HCT116 (cell line): ENCODE data around the gene LMBR1L. TPM values are rescaled to one million over a fixed set of nuclear protein-coding genes. Genes with fewer than 3 reads are reported as not detected.

Experiments used
- ATAC-seq: fragments of 200-7000 bp; cut with Tn5 transposase; 2 replicates; pipeline ENCODE4 v1.9.1; 2020; ENCODE audit warnings: mild to moderate bottlenecking, moderate library complexity
- BruUV-seq: library from RNA; stranded (reverse); fragments of 400-500 nt; replicated peaks from 2 replicates; lab custom pipeline; 2021; lab: Mats Ljungman, UMichigan
- CTCF ChIA-PET: fragments of 300-600 bp; sonication (Branson Sonifier 250); formaldehyde crosslinking; loops from one replicate; lab custom pipeline; 2021; ENCODE audit warnings: antibody characterized with exemption; lab: Charles Lee
- POLR2A ChIA-PET: fragments of 300-600, 350-600 bp; sonication (Branson Sonifier 250); formaldehyde crosslinking; loops from one replicate; lab custom pipeline; 2021; ENCODE audit warnings: antibody characterized with exemption; lab: Charles Lee
- RAD21 ChIA-PET, 2 experiments: fragments of 300-600 bp; sonication (Branson Sonifier 250); formaldehyde crosslinking; loops; one replicate each; lab custom pipeline; 2023; ENCODE audit warnings: low total read pairs in 2 of 2; ENCODE audit not compliant: uncharacterized antibody in 2 of 2, unreplicated experiment in 2 of 2, low non-redundant PET in 1 of 2; lab: Charles Lee
- DNase-seq: peaks from one replicate; pipeline ENCODE4 v3.0.0-alpha.2; 2010; ENCODE audit warnings: low read depth, low spot score
- H2AFZ ChIP-seq: fragments of 200-600 bp; shearing (Covaris generic), sonication (generic); 2 replicates; pipeline ENCODE4 v1.6.1; 2017; ENCODE audit warnings: low read depth, mixed run types, mixed read lengths, antibody characterized with exemption, low read length; ENCODE audit not compliant: poor library complexity, severe bottlenecking
- H3K27ac ChIP-seq: 2 replicates; pipeline ENCODE4 v1.5.1; 2012; ENCODE audit warnings: low read depth, low read length
- H3K27me3 ChIP-seq: fragments of 200-600 bp; sonication (generic); 2 replicates; pipeline ENCODE4 v1.6.1; 2016; ENCODE audit warnings: mixed run types, low read length, mixed read lengths; ENCODE audit not compliant: insufficient read depth
- H3K36me3 ChIP-seq, 2 experiments: fragments of 200-500 bp in 1 of 2; fragments of 200-600 bp in 1 of 2; sonication (Bioruptor generic) in 1 of 2; sonication (generic) in 1 of 2; 2 replicates each; pipeline versions ENCODE4 v1.5.1 to v1.6.1; 2014 to 2016; ENCODE audit warnings: low read length in 2 of 2, inconsistent platforms in 1 of 2, mixed read lengths in 1 of 2, mixed run types in 1 of 2; ENCODE audit not compliant: insufficient read depth in 2 of 2, control insufficient read depth in 1 of 2
- H3K4me1 ChIP-seq, 2 experiments: fragments of 200-600 bp in 1 of 2; sonication (generic) in 1 of 2; 2 replicates each; pipeline versions ENCODE4 v1.5.1 to v1.6.1; 2012 to 2017; ENCODE audit warnings: low read length in 2 of 2, inconsistent platforms in 1 of 2, mild to moderate bottlenecking in 1 of 2, mixed read lengths in 1 of 2, mixed run types in 1 of 2, moderate library complexity in 1 of 2; ENCODE audit not compliant: insufficient read depth in 2 of 2, control insufficient read depth in 1 of 2
- H3K4me2 ChIP-seq: fragments of 200-600 bp; sonication (generic); 2 replicates; pipeline ENCODE4 v1.6.1; 2017; ENCODE audit warnings: mixed run types, low read length, mixed read lengths
- H3K4me3 ChIP-seq, 2 experiments: fragments of 200-600 bp in 1 of 2; sonication (generic) in 1 of 2; replicated peaks in 1 of 2; 2 replicates each; pipeline ENCODE4 v1.5.1; 2011 to 2016; ENCODE audit warnings: low read length in 2 of 2, control low read depth in 1 of 2, low read depth in 1 of 2, mild to moderate bottlenecking in 1 of 2, mixed read lengths in 1 of 2, mixed run types in 1 of 2
- H3K79me2 ChIP-seq: fragments of 200-600 bp; sonication (generic); 2 replicates; pipeline ENCODE4 v1.6.1; 2017; ENCODE audit warnings: mild to moderate bottlenecking, mixed run types, low read length, moderate library complexity, mixed read lengths; ENCODE audit not compliant: insufficient read depth
- H3K9ac ChIP-seq: fragments of 200-600 bp; sonication (generic); 2 replicates; pipeline ENCODE4 v1.6.1; 2016; ENCODE audit warnings: low read length, mixed read lengths
- H3K9me2 ChIP-seq: fragments of 200-600 bp; sonication (generic), shearing (Covaris generic); 2 replicates; pipeline ENCODE4 v1.6.1; 2017; ENCODE audit warnings: mixed run types, mild to moderate bottlenecking, moderate library complexity; ENCODE audit not compliant: insufficient read depth
- H3K9me3 ChIP-seq, 2 experiments: fragments of 200-500 bp in 1 of 2; fragments of 200-600 bp in 1 of 2; sonication (Bioruptor generic) in 1 of 2; sonication (generic) in 1 of 2; 2 replicates each; pipeline ENCODE4 v1.6.1; 2014 to 2017; ENCODE audit warnings: low read length in 2 of 2, mixed read lengths in 2 of 2, inconsistent platforms in 1 of 2, low read depth in 1 of 2, mild to moderate bottlenecking in 1 of 2, mixed run types in 1 of 2, moderate library complexity in 1 of 2; ENCODE audit not compliant: control insufficient read depth in 1 of 2, insufficient read depth in 1 of 2
- H4K20me1 ChIP-seq: fragments of 200-600 bp; sonication (generic), shearing (Covaris generic); 2 replicates; pipeline ENCODE4 v1.6.1; 2017; ENCODE audit warnings: mixed run types, mild to moderate bottlenecking, moderate library complexity; ENCODE audit not compliant: insufficient read depth
- CEBPB ChIP-seq: IDR thresholded peaks from 2 replicates; pipeline ENCODE4 v1.6.1; 2012; ENCODE audit warnings: low read depth
- CTCF ChIP-seq, 3 experiments: fragments of 200-600 bp in 1 of 3; sonication (generic) in 1 of 3; IDR thresholded peaks in 2 of 3; conservative IDR thresholded peaks in 1 of 3; 2 replicates each; pipeline ENCODE4 v1.5.1; 2012 to 2017; ENCODE audit warnings: low read depth in 2 of 3, low read length in 2 of 3, antibody characterized with exemption in 1 of 3, borderline replicate concordance in 1 of 3, control low read depth in 1 of 3, mild to moderate bottlenecking in 1 of 3, mixed read lengths in 1 of 3, mixed run types in 1 of 3, moderate library complexity in 1 of 3; ENCODE audit not compliant: insufficient read depth in 1 of 3
- EZH2 ChIP-seq: fragments of 200-600 bp; sonication (generic); IDR thresholded peaks from 2 replicates; pipeline ENCODE4 v1.6.1; 2017; ENCODE audit warnings: antibody characterized with exemption, mixed run types
- EZH2phosphoT487 ChIP-seq: fragments of 200-600 bp; IDR thresholded peaks from 2 replicates; pipeline ENCODE4 v1.6.1; 2018; ENCODE audit warnings: antibody characterized with exemption, borderline replicate concordance
- RAD21 ChIP-seq: IDR thresholded peaks from 2 replicates; pipeline ENCODE4 v1.6.1; 2012; ENCODE audit warnings: low read depth, mild to moderate bottlenecking
- YY1 ChIP-seq: IDR thresholded peaks from 2 replicates; pipeline ENCODE4 v1.6.1; 2011; ENCODE audit warnings: low read length, low read depth, moderate library complexity, mild to moderate bottlenecking; ENCODE audit not compliant: insufficient replicate concordance; ENCODE audit errors: extremely low read depth
- intact Hi-C: fragments of 100-400 bp; cut with micrococcal nuclease; formaldehyde crosslinking; loops from 2 replicates; pipeline ENCODE4 v1.10.0; 2022
- total RNA-seq: library from RNA; stranded (reverse); gene quantifications from one replicate; pipeline ENCODE4 v1.2.1, GENCODE V29; 2021; ENCODE audit not compliant: unreplicated experiment
- TF ChIP-seq, protein P1 (sequence below): IDR thresholded peaks from 2 replicates; pipeline ENCODE4 v1.6.1; 2012; ENCODE audit warnings: low read depth

The LMBR1L gene
- total RNA-seq, 1 experiment from 2014 or later: 44.4 TPM

DNA sequence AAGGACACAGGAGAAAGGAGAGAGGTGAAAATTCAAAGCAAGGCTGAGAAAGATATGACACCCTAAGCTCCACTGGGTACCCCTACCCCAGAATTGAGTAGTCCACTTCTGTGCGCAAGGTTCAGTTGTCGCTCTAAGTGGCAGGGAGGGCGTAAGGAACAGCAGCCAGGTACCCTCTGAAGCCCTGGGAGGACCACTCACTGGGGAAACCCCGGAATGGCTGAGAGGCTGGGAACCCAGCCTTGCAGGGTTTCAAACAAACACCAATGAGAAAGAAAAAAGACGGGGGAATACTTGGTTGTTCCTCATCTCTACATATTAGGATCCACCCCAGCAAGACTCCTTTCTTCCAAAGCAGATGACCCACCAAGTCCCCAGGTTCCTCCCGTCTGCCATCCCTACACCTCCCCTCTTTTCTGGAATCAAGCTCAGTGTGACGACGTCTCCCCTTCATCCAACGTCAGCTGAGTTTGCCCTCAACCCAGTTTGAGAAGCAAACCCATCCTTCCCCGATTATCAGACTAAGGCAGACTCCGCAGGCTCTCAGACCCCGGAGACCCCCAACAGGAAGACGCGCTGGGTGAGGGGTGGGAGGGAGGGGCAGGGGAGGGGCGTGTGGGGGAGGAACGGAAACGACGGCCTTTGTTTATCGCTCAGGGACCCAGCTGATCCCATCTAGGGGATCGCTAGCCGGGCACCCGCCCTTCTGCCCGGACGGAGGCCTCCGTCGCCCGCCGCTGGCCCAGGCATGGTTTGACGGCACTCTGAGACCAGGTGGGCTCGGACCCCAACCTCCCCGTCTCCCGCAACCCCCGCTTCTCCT lies 795 bp downstream of the LMBR1L start (continued):
- TF ChIP-seq CTCF (IDR thresholded peaks at IDR 0.05 in 2 of 3, conservative IDR thresholded peaks at IDR 0.05 in 1 of 3; ENCODE audit: borderline replicate concordance in 1 of 3, insufficient read depth in 1 of 3, low read depth in 2 of 3, low read length in 2 of 3) (no peak), RAD21 (no peak)

- DNase-seq (no peak), ATAC-seq (no peak)
- RAD21 ChIA-PET: no interaction called here
- H3K27ac ChIP-seq: no peak overlapping the region; the same call in 1 of the 2 replicates
- no peaks in the 10 kb centered on the region for H3K9me2 ChIP-seq
- H3K36me3 ChIP-seq: no peaks in the 10 kb centered on the region; a peak in 1 of 4 replicates
- no peaks in the 10 kb centered on the region for H3K27me3 ChIP-seq
- no peak overlapping the region for H2AFZ ChIP-seq
- no TSS peak for BruUV-seq
- H4K20me1 ChIP-seq: no peaks in the 10 kb centered on the region
- no peak overlapping the region for H3K9ac ChIP-seq
- no peaks in the 10 kb centered on the region for H3K9me3 ChIP-seq
- CTCF ChIA-PET: interaction anchor here (1.6 to 4.6 kb wide), 4 partner anchors 11 to 39 kb away, joined by 7 to 27 read pairs (median 13); partner anchors contain the start of gene RHEBL1
- POLR2A ChIA-PET: interaction anchor here (0.6 to 3.5 kb wide), 4 partner anchors 11 to 157 kb away, joined by 3 to 30 read pairs (median 4); partner anchors contain the start of genes RHEBL1 and TUBA1B
- H3K79me2 ChIP-seq: peaks cover 4% of the 10 kb centered on the region
- H3K4me1 ChIP-seq: peaks cover 6 to 29% of the 10 kb centered on the region in 2 experiments; a peak in 3 of 4 replicates
- peak overlapping the region; percentile 93 for H3K4me2 ChIP-seq
- intact Hi-C loops: no loop called here
- no peak for TF ChIP-seq EZH2
- no peak for TF ChIP-seq EZH2phosphoT487
- TF ChIP-seq, protein P1, sequence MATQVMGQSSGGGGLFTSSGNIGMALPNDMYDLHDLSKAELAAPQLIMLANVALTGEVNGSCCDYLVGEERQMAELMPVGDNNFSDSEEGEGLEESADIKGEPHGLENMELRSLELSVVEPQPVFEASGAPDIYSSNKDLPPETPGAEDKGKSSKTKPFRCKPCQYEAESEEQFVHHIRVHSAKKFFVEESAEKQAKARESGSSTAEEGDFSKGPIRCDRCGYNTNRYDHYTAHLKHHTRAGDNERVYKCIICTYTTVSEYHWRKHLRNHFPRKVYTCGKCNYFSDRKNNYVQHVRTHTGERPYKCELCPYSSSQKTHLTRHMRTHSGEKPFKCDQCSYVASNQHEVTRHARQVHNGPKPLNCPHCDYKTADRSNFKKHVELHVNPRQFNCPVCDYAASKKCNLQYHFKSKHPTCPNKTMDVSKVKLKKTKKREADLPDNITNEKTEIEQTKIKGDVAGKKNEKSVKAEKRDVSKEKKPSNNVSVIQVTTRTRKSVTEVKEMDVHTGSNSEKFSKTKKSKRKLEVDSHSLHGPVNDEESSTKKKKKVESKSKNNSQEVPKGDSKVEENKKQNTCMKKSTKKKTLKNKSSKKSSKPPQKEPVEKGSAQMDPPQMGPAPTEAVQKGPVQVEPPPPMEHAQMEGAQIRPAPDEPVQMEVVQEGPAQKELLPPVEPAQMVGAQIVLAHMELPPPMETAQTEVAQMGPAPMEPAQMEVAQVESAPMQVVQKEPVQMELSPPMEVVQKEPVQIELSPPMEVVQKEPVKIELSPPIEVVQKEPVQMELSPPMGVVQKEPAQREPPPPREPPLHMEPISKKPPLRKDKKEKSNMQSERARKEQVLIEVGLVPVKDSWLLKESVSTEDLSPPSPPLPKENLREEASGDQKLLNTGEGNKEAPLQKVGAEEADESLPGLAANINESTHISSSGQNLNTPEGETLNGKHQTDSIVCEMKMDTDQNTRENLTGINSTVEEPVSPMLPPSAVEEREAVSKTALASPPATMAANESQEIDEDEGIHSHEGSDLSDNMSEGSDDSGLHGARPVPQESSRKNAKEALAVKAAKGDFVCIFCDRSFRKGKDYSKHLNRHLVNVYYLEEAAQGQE: no peak
- no peak for TF ChIP-seq YY1
- TF ChIP-seq CEBPB: peak; percentile 83
- H3K4me3 ChIP-seq: peak overlapping the region; percentile 90 to 97
These were observed 1.7 kb downstream of the LMBR1L start for GRCh38 chr12:49108958-49109404.
